K562 (cell line): Measurements from ENCODE around the gene ACTL8. TPM values are rescaled to one million over a fixed set of nuclear protein-coding genes. Genes with fewer than 3 reads are reported as not detected.

Experiments used
- ATAC-seq: fragments of 200-7000 bp; cut with Tn5 transposase; 3 replicates; pipeline ENCODE4 v1.9.1; 2020; ENCODE audit warnings: moderate library complexity
- BruUV-seq: library from RNA; stranded (reverse); fragments of 400-500 nt; replicated peaks from 2 replicates; lab custom pipeline; 2021; lab: Mats Ljungman, UMichigan
- CTCF ChIA-PET: fragments of 300-600 bp; formaldehyde crosslinking; extraction: SDS; loops from one replicate; lab custom pipeline; 2021; ENCODE audit warnings: low intra/inter-chr PET ratio; lab: Yijun Ruan, JAX
- POLR2A ChIA-PET: fragments of 300-600, 350-650 bp; sonication (Branson Sonifier 250); formaldehyde crosslinking; extraction: SDS; loops from one replicate; lab custom pipeline; 2021; ENCODE audit warnings: antibody characterized with exemption, inconsistent platforms; lab: Yijun Ruan, JAX
- DNase-seq, 4 experiments: peaks; one replicate each; pipeline versions ENCODE4 v3.0.0 to v3.0.0-alpha.2; 2011 to 2018; ENCODE audit warnings: low spot score in 3 of 4, mixed read lengths in 3 of 4; ENCODE audit errors: extremely low read depth in 1 of 4
- FAIRE-seq: peaks from 2 replicates; lab custom pipeline; 2011; peaks lifted over from hg19 to GRCh38; lab: Jason Lieb, UNC
- H2AFZ ChIP-seq: 2 replicates; pipeline ENCODE4 v1.6.0; 2011; ENCODE audit warnings: low read depth, low read length, control low read depth, inconsistent platforms
- H3K27ac ChIP-seq: fragments of 200-600 bp; 3 replicates; pipeline ENCODE4 v1.8.0; 2011; ENCODE audit warnings: low read depth, mild to moderate bottlenecking, control low read depth, inconsistent platforms, low read length, moderate library complexity, mixed read lengths; ENCODE audit errors: extremely low read depth
- H3K27me3 ChIP-seq, 2 experiments: fragments of 300-600 bp in 1 of 2; 2 replicates in 1 of 2; 3 replicates in 1 of 2; pipeline versions ENCODE4 v1.6.0 to v1.8.0; 2011; ENCODE audit warnings: inconsistent platforms in 2 of 2, low read length in 2 of 2, mild to moderate bottlenecking in 1 of 2, mixed read lengths in 1 of 2, moderate library complexity in 1 of 2; ENCODE audit not compliant: control insufficient read depth in 2 of 2, insufficient read depth in 2 of 2
- H3K36me3 ChIP-seq: fragments of 300-600 bp; 3 replicates; pipeline ENCODE4 v1.8.0; 2011; ENCODE audit warnings: mild to moderate bottlenecking, low read length, inconsistent platforms; ENCODE audit not compliant: control insufficient read depth, insufficient read depth
- H3K4me1 ChIP-seq, 2 experiments: fragments of 200-600 bp in 1 of 2; replicated peaks in 1 of 2; 2 replicates in 1 of 2; 3 replicates in 1 of 2; pipeline versions ENCODE4 v1.5.1 to v1.8.0; 2011; ENCODE audit warnings: inconsistent platforms in 2 of 2, low read length in 2 of 2, mild to moderate bottlenecking in 1 of 2, mixed read lengths in 1 of 2, moderate library complexity in 1 of 2; ENCODE audit not compliant: control insufficient read depth in 2 of 2, insufficient read depth in 2 of 2
- H3K4me2 ChIP-seq: 2 replicates; pipeline ENCODE4 v1.6.1; 2011; ENCODE audit warnings: low read length, control low read depth, inconsistent platforms, mixed read lengths; ENCODE audit not compliant: insufficient read depth
- H3K4me3 ChIP-seq: fragments of 200-600 bp; sonication (generic), shearing (Covaris generic); 2 replicates; pipeline ENCODE4 v1.5.1; 2016; ENCODE audit warnings: control low read depth, inconsistent platforms
- H3K79me2 ChIP-seq: fragments of 200-600 bp; 3 replicates; pipeline ENCODE4 v1.8.0; 2011; ENCODE audit warnings: low read length, inconsistent platforms; ENCODE audit not compliant: control insufficient read depth, insufficient read depth
- H3K9ac ChIP-seq, 2 experiments: 2 replicates each; pipeline versions ENCODE4 v1.6.0 to v1.6.1; 2011; ENCODE audit warnings: low read depth in 2 of 2, low read length in 2 of 2, control low read depth in 1 of 2, inconsistent platforms in 1 of 2, mild to moderate bottlenecking in 1 of 2, mixed read lengths in 1 of 2; ENCODE audit not compliant: insufficient read depth in 1 of 2
- H3K9me1 ChIP-seq: one replicate; pipeline ENCODE4 v1.6.0; 2011; ENCODE audit warnings: inconsistent platforms, mild to moderate bottlenecking, low read length, moderate library complexity; ENCODE audit not compliant: control insufficient read depth, insufficient read depth
- H3K9me3 ChIP-seq: replicated peaks from 2 replicates; pipeline ENCODE4 v1.5.1; 2011; ENCODE audit warnings: low read depth, low read length, inconsistent platforms; ENCODE audit not compliant: control insufficient read depth, insufficient read depth
- H4K20me1 ChIP-seq: replicated peaks from 2 replicates; pipeline ENCODE4 v1.6.1; 2011; ENCODE audit warnings: low read length, inconsistent platforms, mixed read lengths; ENCODE audit not compliant: control insufficient read depth, insufficient read depth
- ARID4B ChIP-seq: sonication (generic); formaldehyde crosslinking; IDR thresholded peaks from 2 replicates; pipeline ENCODE4 v1.8.0; 2022; ENCODE audit warnings: mild to moderate bottlenecking, missing genetic modification reagents
- C11orf30 ChIP-seq: fragments of 450-650 bp; IDR thresholded peaks from 2 replicates; pipeline ENCODE4 v1.6.1; 2016; ENCODE audit warnings: low read depth, mild to moderate bottlenecking
- CEBPB ChIP-seq: fragments of 450-650 bp; IDR thresholded peaks from 2 replicates; pipeline ENCODE4 v1.6.1; 2016; ENCODE audit warnings: missing genetic modification characterization, missing compliant biosample characterization
- HMBOX1 ChIP-seq: sonication (generic); IDR thresholded peaks from 2 replicates; pipeline ENCODE4 v1.6.1; 2016
- HNRNPL ChIP-seq: fragments of 200-400 bp; formaldehyde crosslinking; IDR thresholded peaks from 2 replicates; pipeline ENCODE4 v1.6.1; 2017; ENCODE audit warnings: low read depth, mild to moderate bottlenecking, low read length
- NCOA4 ChIP-seq: fragments of 450-650 bp; IDR thresholded peaks from 2 replicates; pipeline ENCODE4 v1.6.1; 2018; ENCODE audit warnings: mild to moderate bottlenecking; ENCODE audit not compliant: partially characterized antibody
- POLR2H ChIP-seq: IDR thresholded peaks from 2 replicates; pipeline ENCODE4 v1.6.1; 2016; ENCODE audit warnings: missing genetic modification characterization, low read depth, mild to moderate bottlenecking, control low read depth, missing compliant biosample characterization, moderate library complexity
- THRA ChIP-seq: fragments of 450-650 bp; IDR thresholded peaks from 2 replicates; pipeline ENCODE4 v1.6.1; 2017; ENCODE audit warnings: mild to moderate bottlenecking, moderate library complexity
- VEZF1 ChIP-seq: fragments of 200-800 bp; sonication (Bioruptor generic); IDR thresholded peaks from 2 replicates; pipeline ENCODE4 v1.6.1; 2017; ENCODE audit warnings: missing genetic modification characterization, missing compliant biosample characterization
- ZNF408 ChIP-seq: fragments of 250-450 bp; sonication (Bioruptor Pico); IDR thresholded peaks from 2 replicates; pipeline ENCODE4 v1.4.0; 2020; ENCODE audit warnings: low read depth, mild to moderate bottlenecking, moderate library complexity
- ZSCAN32 ChIP-seq: fragments of 450-650 bp; formaldehyde crosslinking; IDR thresholded peaks from 2 replicates; pipeline ENCODE4 v1.4.0; 2020; ENCODE audit warnings: mild to moderate bottlenecking, moderate library complexity
- WGBS: fragments of 100-300 bp; shearing (Covaris generic); methylation state at CpG from one replicate; pipeline ENCODE4 v1.1.6; 2016; ENCODE audit warnings: low coverage, mixed read lengths; ENCODE audit not compliant: insufficient coverage; ENCODE audit errors: missing lambda C conversion rate; 5-methylcytosine and 5-hydroxymethylcytosine counted together
- in situ Hi-C: fragments of 300-500 bp; cut with MboI; formaldehyde crosslinking; loops from 4 replicates; pipeline ENCODE4 v1.15.0; 2018; ENCODE audit warnings: inconsistent platforms, mixed read lengths
- intact Hi-C: fragments of 100-400 bp; cut with micrococcal nuclease; formaldehyde crosslinking; loops from 2 replicates; pipeline ENCODE4 v1.14.2; 2022
- polyA plus RNA-seq, 8 experiments: library from polyadenylated mRNA; depleted of rRNA in 4 of 8; stranded (reverse) in 5 of 8; unstranded in 3 of 8; fragments of >200 nt; fragmentation: Nextera tagmentation in 2 of 8; fragmentation: Illumina TruSeq in 1 of 8; extraction: Ambion mirVana in 2 of 8; extraction: Trizol in 1 of 8; gene quantifications; 2 replicates each; pipeline versions ENCODE4 v1.2.1 to v1.2.3, GENCODE V29; 2011 to 2014; ENCODE audit warnings: inconsistent platforms in 1 of 8, missing spikeins in 1 of 8
- total RNA-seq, 7 experiments: library from RNA; depleted of rRNA in 6 of 7; stranded (reverse); fragments of >200 nt in 6 of 7; fragmentation: Illumina TruSeq in 2 of 7; extraction: Trizol in 2 of 7; gene quantifications; 2 replicates each; pipeline versions ENCODE4 v1.2.1 to v1.2.3, GENCODE V29; 2011 to 2021; ENCODE audit warnings: low replicate concordance in 1 of 7

ACTL8 gene
- total and polyA plus RNA-seq, 9 of the 15 experiments (the other 6 are each of a cell fraction or from before 2014, with no cell fraction given): 0.30 to 3.3 (median 1.6) TPM

GRCh38 chr1:17764591-17764990 is 9.5 kb downstream of the ACTL8 start:
- H3K27ac ChIP-seq: no peak overlapping the region
- 0 out of 2 replicates have a peak, but pooled peaks cover 7% of the 10 kb centered on the region for H4K20me1 ChIP-seq
- H2AFZ ChIP-seq: no peak overlapping the region
- no peaks in the 10 kb centered on the region for H3K36me3 ChIP-seq
- no TSS peak for BruUV-seq
- in situ Hi-C loops: no loop called here
- no peak for FAIRE-seq
- no peaks in the 10 kb centered on the region for H3K9me1 ChIP-seq
- H3K4me3 ChIP-seq: no peak overlapping the region
- POLR2A ChIA-PET: no interaction called here
- no peaks in the 10 kb centered on the region; a peak in 1 of 5 replicates for H3K4me1 ChIP-seq
- CTCF ChIA-PET: no interaction called here
- H3K27me3 ChIP-seq: peaks cover 2 to 32% of the 10 kb centered on the region in 2 experiments; a peak in 4 of 5 replicates
- no peak overlapping the region for H3K9ac ChIP-seq
- intact Hi-C loops: no loop called here
- no peak overlapping the region for H3K4me2 ChIP-seq
- WGBS: under 1% methylated on average over 10 of the region's 10 CpGs
- H3K9me3 ChIP-seq: no peaks in the 10 kb centered on the region
- ATAC-seq: no peak
- DNase-seq: no peak
- no peaks in the 10 kb centered on the region for H3K79me2 ChIP-seq
- TF ChIP-seq NCOA4 (no peak), HNRNPL (no peak), THRA (no peak), ZSCAN32 (CRISPR knock-in tag) (no peak), C11orf30 (no peak), ZNF408 (CRISPR knock-in tag) (no peak), CEBPB (tag) (no peak), VEZF1 (CRISPR knock-in tag) (no peak), HMBOX1 (no peak), POLR2H (tag) (no peak), ARID4B (CRISPR knock-in tag) (no peak)
